Vagina (tissue), 2 donors: Measurements from ENCODE around the gene LY6G6D. TPM values are rescaled to one million over a fixed set of nuclear protein-coding genes. Genes with fewer than 3 reads are reported as not detected.
"Not testable (repeated sequence)": the region's sequence is repeated elsewhere in the genome, so short reads cannot be mapped to it uniquely, and the experiment has no call there.

Experiments
- DNase-seq, 2 donors: peaks; one replicate each; pipeline ENCODE4 v3.0.0-alpha.2; 2017; ENCODE audit errors: extremely low spot score in 2 of 2
- H3K27ac ChIP-seq: fragments of 200-600 bp; sonication (generic); one replicate; pipeline ENCODE4 v1.5.1; 2019
- H3K27me3 ChIP-seq: fragments of 200-600 bp; sonication (generic); one replicate; pipeline ENCODE4 v1.5.1; 2019
- H3K36me3 ChIP-seq, 2 donors: fragments of 200-600 bp; sonication (generic); one replicate each; pipeline ENCODE4 v1.5.1; 2017 to 2019
- H3K4me1 ChIP-seq: fragments of 200-600 bp; sonication (generic); one replicate; pipeline ENCODE4 v1.5.1; 2019
- H3K4me3 ChIP-seq, 2 donors: fragments of 200-600 bp; sonication (generic); 1 replicate in 1 of 2; 2 replicates in 1 of 2; pipeline ENCODE4 v1.5.1; 2016 to 2019
- H3K9me3 ChIP-seq: fragments of 200-600 bp; sonication (generic); one replicate; pipeline ENCODE4 v1.5.1; 2019
- CTCF ChIP-seq, 3 experiments: fragments of 450-650 bp in 2 of 3; fragments of 200-600 bp in 1 of 3; sonication (generic) in 1 of 3; IDR thresholded peaks; one replicate each; pipeline ENCODE4 v1.5.1; 2017 to 2019; ENCODE audit warnings: antibody characterized with exemption in 3 of 3, mild to moderate bottlenecking in 2 of 3, moderate library complexity in 2 of 3
- POLR2A ChIP-seq, 2 donors: fragments of 450-650 bp; IDR thresholded peaks; one replicate each; pipeline ENCODE4 v1.6.1; 2017; ENCODE audit warnings: antibody characterized with exemption in 2 of 2, mild to moderate bottlenecking in 2 of 2, moderate library complexity in 2 of 2
- POLR2AphosphoS5 ChIP-seq, 2 donors: sonication (generic); formaldehyde crosslinking; IDR thresholded peaks; one replicate each; pipeline ENCODE4 v1.9.0; 2017; ENCODE audit warnings: antibody characterized with exemption in 2 of 2, mild to moderate bottlenecking in 2 of 2, low read depth in 1 of 2; ENCODE audit not compliant: insufficient read depth in 1 of 2
- intact Hi-C: fragments of 100-400 bp; cut with DNase I; formaldehyde crosslinking; loops from one replicate; pipeline ENCODE4 v1.15.1; 2023
- total RNA-seq: library from RNA; depleted of rRNA; stranded (reverse); fragments of >200 nt; gene quantifications from one replicate; pipeline ENCODE4 v1.2.3, GENCODE V29; 2016

LY6G6D gene
- total RNA-seq, 1 donor from 2014 or later = not detected

- H3K27ac ChIP-seq = no peak overlapping the region
- TF ChIP-seq CTCF (IDR thresholded peaks at IDR 0.05) = no peak
- no peak for DNase-seq
- no peaks in the 10 kb centered on the region for H3K9me3 ChIP-seq
- no peaks in the 10 kb centered on the region for H3K36me3 ChIP-seq
- H3K27me3 ChIP-seq = no peaks in the 10 kb centered on the region
- intact Hi-C loops = no loop called here
- peaks cover 20% of the 10 kb centered on the region for H3K4me1 ChIP-seq
- no peak overlapping the region for H3K4me3 ChIP-seq
Observed at GRCh38 chr6:31705931-31706330, 9.2 kb upstream of the LY6G6D start.

- H3K27me3 ChIP-seq = no peaks in the 10 kb centered on the region
- peaks cover 13% of the 10 kb centered on the region for H3K4me1 ChIP-seq
- H3K4me3 ChIP-seq = no peak within 1 kb of the TSS
- no peak for DNase-seq
- H3K36me3 ChIP-seq = no peaks in the 10 kb centered on the region
- H3K9me3 ChIP-seq = no peaks in the 10 kb centered on the region
- intact Hi-C loops = no loop called here
- H3K27ac ChIP-seq = no peak within 1 kb of the TSS
- no peak for TF ChIP-seq CTCF (IDR thresholded peaks at IDR 0.05)
- TF ChIP-seq POLR2A (IDR thresholded peaks at IDR 0.05) = no peak
- TF ChIP-seq POLR2AphosphoS5 (IDR thresholded peaks at IDR 0.05; ENCODE audit: insufficient read depth in 1 of 2, low read depth in 1 of 2) = no peak
Observed at GRCh38 chr6:31706599-31706998, 8.5 kb upstream of the LY6G6D start, which contains the start of gene LY6G6F. Gene LY6G6F, plus strand, starts transcription at chr6:31706866. Its CDS starts 41 bp downstream, at chr6:31706907.

- no peak overlapping the region for H3K27ac ChIP-seq
- intact Hi-C loops = no loop called here
- no peaks in the 10 kb centered on the region for H3K27me3 ChIP-seq
- DNase-seq = no peak
- H3K9me3 ChIP-seq = no peaks in the 10 kb centered on the region
- H3K4me1 ChIP-seq = peaks cover 13% of the 10 kb centered on the region
- no peak overlapping the region for H3K4me3 ChIP-seq
- TF ChIP-seq CTCF (IDR thresholded peaks at IDR 0.05) = no peak
- TF ChIP-seq POLR2A (IDR thresholded peaks at IDR 0.05) = no peak
- TF ChIP-seq POLR2AphosphoS5 (IDR thresholded peaks at IDR 0.05; ENCODE audit: insufficient read depth in 1 of 2, low read depth in 1 of 2) = no peak
- H3K36me3 ChIP-seq = no peaks in the 10 kb centered on the region
Observed at GRCh38 chr6:31707701-31708100, 7.4 kb upstream of the LY6G6D start.

- no peaks in the 10 kb centered on the region for H3K9me3 ChIP-seq
- H3K4me3 ChIP-seq = no peak overlapping the region
- TF ChIP-seq POLR2AphosphoS5 (IDR thresholded peaks at IDR 0.05; ENCODE audit: insufficient read depth in 1 of 2, low read depth in 1 of 2) (no peak), POLR2A (IDR thresholded peaks at IDR 0.05) (no peak), CTCF (IDR thresholded peaks at IDR 0.05) (no peak)
- no peak overlapping the region for H3K27ac ChIP-seq
- H3K36me3 ChIP-seq = no peaks in the 10 kb centered on the region
- H3K27me3 ChIP-seq = no peaks in the 10 kb centered on the region
- no peak for DNase-seq
- intact Hi-C loops = no loop called here
- peaks cover 13% of the 10 kb centered on the region for H3K4me1 ChIP-seq
Observed at GRCh38 chr6:31708224-31708623, 6.9 kb upstream of the LY6G6D start.

- intact Hi-C loops, H3K27me3 ChIP-seq, DNase-seq, H3K9me3 ChIP-seq, H3K4me3 ChIP-seq, H3K27ac ChIP-seq, H3K36me3 ChIP-seq: not testable (repeated sequence)
- peaks cover 10% of the 10 kb centered on the region for H3K4me1 ChIP-seq
Observed at GRCh38 chr6:31709157-31709556, 6.0 kb upstream of the LY6G6D start.
